Activated B cell treated with CpG ODN at 0.5 μM for 24 hours (primary cell): ENCODE data around the gene CAMK2A. TPM values are rescaled to one million over a fixed set of nuclear protein-coding genes. Genes with fewer than 3 reads are reported as not detected.

Experiments
- ATAC-seq: fragments of 200-7000 bp; cut with Tn5 transposase; one replicate; pipeline ENCODE4 v1.10.0; 2021; ENCODE audit warnings: low read depth, mild to moderate bottlenecking, moderate library complexity
- CTCF ChIA-PET: fragments of 350-600 bp; sonication (Branson Sonifier 250); formaldehyde crosslinking; loops from one replicate; lab custom pipeline; 2021; ENCODE audit warnings: antibody characterized with exemption; lab: Charles Lee
- POLR2A ChIA-PET: fragments of 350-600 bp; sonication (Branson Sonifier 250); formaldehyde crosslinking; loops from one replicate; lab custom pipeline; 2021; ENCODE audit warnings: antibody characterized with exemption; lab: Charles Lee
- DNase-seq: peaks from one replicate; pipeline ENCODE4 v3.0.0; 2022
- H3K27ac Mint-ChIP-seq: one replicate; pipeline ENCODE4 v1.8.0; 2020; ENCODE audit warnings: mixed read lengths
- H3K27me3 Mint-ChIP-seq: one replicate; pipeline ENCODE4 v1.8.0; 2021; ENCODE audit warnings: mixed read lengths
- H3K36me3 Mint-ChIP-seq: one replicate; pipeline ENCODE4 v1.8.0; 2021; ENCODE audit warnings: low read depth, mixed read lengths
- H3K4me1 Mint-ChIP-seq: one replicate; pipeline ENCODE4 v1.8.0; 2021; ENCODE audit warnings: mixed read lengths
- H3K4me3 Mint-ChIP-seq: one replicate; pipeline ENCODE4 v1.8.0; 2020; ENCODE audit warnings: mild to moderate bottlenecking, mixed read lengths
- H3K9me3 Mint-ChIP-seq: one replicate; pipeline ENCODE4 v1.8.0; 2020; ENCODE audit warnings: mixed read lengths
- intact Hi-C: fragments of 100-400 bp; cut with micrococcal nuclease; formaldehyde crosslinking; loops from one replicate; pipeline ENCODE4 v1.15.1; 2024
- total RNA-seq: library from RNA; stranded (reverse); gene quantifications from 2 replicates; pipeline ENCODE4 v1.2.3, GENCODE V29; 2022
- TF ChIP-seq, protein P1 (sequence below): fragments of 200-600 bp; IDR thresholded peaks from one replicate; pipeline ENCODE4 v1.8.0; 2022; ENCODE audit warnings: antibody characterized with exemption, mild to moderate bottlenecking

Gene CAMK2A
- total RNA-seq, 1 donor from 2014 or later = not detected

DNA sequence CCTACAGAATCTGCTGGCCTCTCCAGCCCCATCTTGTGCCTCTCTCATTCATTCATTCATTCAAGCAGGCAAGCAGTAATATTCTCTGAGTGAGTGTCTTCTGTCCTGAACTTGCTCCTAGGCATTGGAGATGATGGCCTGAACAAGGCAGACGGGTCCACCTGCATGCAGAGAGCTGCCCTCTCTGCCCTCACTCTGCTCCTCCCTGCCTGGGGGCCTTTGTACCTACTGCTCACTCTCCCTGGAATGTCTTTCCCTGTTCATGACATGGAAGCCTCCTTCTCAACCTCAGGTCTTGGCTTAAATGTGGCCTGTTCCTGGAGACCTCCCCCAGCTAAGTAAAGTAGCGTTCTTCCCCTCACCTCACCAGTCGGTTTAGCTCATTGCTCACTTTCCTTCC is 116.4 kb downstream of the CAMK2A start:
- intact Hi-C loops = no loop called here
- TF ChIP-seq, protein P1, sequence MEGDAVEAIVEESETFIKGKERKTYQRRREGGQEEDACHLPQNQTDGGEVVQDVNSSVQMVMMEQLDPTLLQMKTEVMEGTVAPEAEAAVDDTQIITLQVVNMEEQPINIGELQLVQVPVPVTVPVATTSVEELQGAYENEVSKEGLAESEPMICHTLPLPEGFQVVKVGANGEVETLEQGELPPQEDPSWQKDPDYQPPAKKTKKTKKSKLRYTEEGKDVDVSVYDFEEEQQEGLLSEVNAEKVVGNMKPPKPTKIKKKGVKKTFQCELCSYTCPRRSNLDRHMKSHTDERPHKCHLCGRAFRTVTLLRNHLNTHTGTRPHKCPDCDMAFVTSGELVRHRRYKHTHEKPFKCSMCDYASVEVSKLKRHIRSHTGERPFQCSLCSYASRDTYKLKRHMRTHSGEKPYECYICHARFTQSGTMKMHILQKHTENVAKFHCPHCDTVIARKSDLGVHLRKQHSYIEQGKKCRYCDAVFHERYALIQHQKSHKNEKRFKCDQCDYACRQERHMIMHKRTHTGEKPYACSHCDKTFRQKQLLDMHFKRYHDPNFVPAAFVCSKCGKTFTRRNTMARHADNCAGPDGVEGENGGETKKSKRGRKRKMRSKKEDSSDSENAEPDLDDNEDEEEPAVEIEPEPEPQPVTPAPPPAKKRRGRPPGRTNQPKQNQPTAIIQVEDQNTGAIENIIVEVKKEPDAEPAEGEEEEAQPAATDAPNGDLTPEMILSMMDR = no peak
- Mint-ChIP-seq H3K9me3 (no peaks in the 10 kb centered on the region), H3K4me1 (no peaks in the 10 kb centered on the region), H3K27ac (no peak overlapping the region), H3K27me3 (peaks cover 27% of the 10 kb centered on the region), H3K36me3 (no peaks in the 10 kb centered on the region), H3K4me3 (no peak overlapping the region)
- ChIA-PET POLR2A (no interaction called here), CTCF (interaction anchor here (0.6 kb wide), 1 partner anchor 253 kb away, joined by 5 read pairs; no protein-coding TSS in a partner anchor)
- DNase-seq = no peak
- ATAC-seq = no peak

DNA sequence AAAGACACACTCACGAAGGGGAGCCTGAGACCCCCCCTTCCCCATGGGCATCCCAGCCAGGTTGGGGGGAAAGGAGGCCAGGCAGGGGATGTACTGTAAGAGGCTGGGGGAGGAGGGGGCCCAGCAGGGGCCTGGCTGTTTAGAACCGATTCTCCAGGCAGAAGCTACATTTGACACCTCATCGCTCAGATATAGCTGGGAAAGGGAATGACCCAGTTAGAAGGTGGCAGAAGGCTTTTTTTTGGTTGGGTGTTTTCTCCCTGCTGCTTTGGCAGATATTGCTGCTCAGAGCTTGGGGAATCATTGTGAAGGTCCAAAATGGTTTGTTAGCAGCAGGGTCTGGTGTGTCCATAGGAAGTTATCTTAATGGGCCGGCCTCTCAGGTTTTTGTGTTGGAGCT is 117.0 kb downstream of the CAMK2A start:
- intact Hi-C loops = no loop called here
- Mint-ChIP-seq H3K36me3 (no peaks in the 10 kb centered on the region), H3K9me3 (no peaks in the 10 kb centered on the region), H3K4me1 (peaks cover under 1% of the 10 kb centered on the region), H3K27me3 (peaks cover 32% of the 10 kb centered on the region), H3K27ac (no peak overlapping the region), H3K4me3 (no peak overlapping the region)
- CTCF ChIA-PET = interaction anchor here (0.6 kb wide), 1 partner anchor 254 kb away, joined by 5 read pairs; no protein-coding TSS in a partner anchor
- TF ChIP-seq, protein P1 = no peak
- DNase-seq (no peak), ATAC-seq (no peak)
- POLR2A ChIA-PET = no interaction called here

DNA sequence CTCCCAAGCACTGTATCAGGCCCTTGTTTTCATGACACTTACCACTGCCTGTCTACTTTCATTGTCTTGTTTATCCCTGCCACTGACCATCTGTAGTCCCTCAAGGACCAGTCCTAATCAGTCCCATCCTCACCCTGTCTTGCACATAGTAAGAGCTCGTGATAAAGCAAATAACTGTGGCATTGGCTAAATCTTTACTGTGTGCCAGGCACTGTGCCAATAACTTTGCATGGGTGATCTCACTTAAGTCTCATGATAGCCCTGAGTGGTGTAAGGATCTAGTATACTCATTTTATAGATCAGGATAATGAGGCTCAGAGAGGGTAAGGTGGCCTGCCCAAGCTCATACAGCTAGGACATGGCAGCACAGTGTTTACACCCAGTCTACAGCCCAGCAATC is 117.4 kb downstream of the CAMK2A start:
- Mint-ChIP-seq H3K36me3 (no peaks in the 10 kb centered on the region), H3K27me3 (peaks cover 35% of the 10 kb centered on the region), H3K4me1 (peaks cover 2% of the 10 kb centered on the region), H3K9me3 (no peaks in the 10 kb centered on the region), H3K4me3 (no peak overlapping the region), H3K27ac (no peak overlapping the region)
- ChIA-PET POLR2A (no interaction called here), CTCF (no interaction called here)
- intact Hi-C loops = no loop called here
- no peak for DNase-seq
- no peak for ATAC-seq
- TF ChIP-seq, protein P1 = no peak

Other genes with a start within 250 kb of the CAMK2A start
- 0.44 and 0.69 TPM in 2 replicates for gene CSF1R, start 203.2 kb downstream of the CAMK2A start, total RNA-seq
- gene PDGFRB, start 133.9 kb downstream of the CAMK2A start, total RNA-seq = 0.51 and 1.8 TPM in 2 replicates
- gene CDX1, start 123.0 kb downstream of the CAMK2A start, total RNA-seq = not detected in 2 replicates
- not detected in 2 replicates for gene SLC6A7, start 99.7 kb downstream of the CAMK2A start, total RNA-seq
- not detected in 2 replicates for gene ARSI, start 13.1 kb upstream of the CAMK2A start, total RNA-seq
- 74.7 and 76.1 TPM in 2 replicates for gene TCOF1, start 67.9 kb upstream of the CAMK2A start, total RNA-seq
- 5,323 and 5,628 TPM in 2 replicates for gene CD74, start 123.1 kb upstream of the CAMK2A start, total RNA-seq
- gene RPS14, start 160.0 kb upstream of the CAMK2A start, total RNA-seq = 4,086 and 4,865 TPM in 2 replicates
- gene NDST1, start 218.4 kb upstream of the CAMK2A start, total RNA-seq = 5.7 and 8.1 TPM in 2 replicates